ENCODE measurements around the gene LNX1.

DNA sequence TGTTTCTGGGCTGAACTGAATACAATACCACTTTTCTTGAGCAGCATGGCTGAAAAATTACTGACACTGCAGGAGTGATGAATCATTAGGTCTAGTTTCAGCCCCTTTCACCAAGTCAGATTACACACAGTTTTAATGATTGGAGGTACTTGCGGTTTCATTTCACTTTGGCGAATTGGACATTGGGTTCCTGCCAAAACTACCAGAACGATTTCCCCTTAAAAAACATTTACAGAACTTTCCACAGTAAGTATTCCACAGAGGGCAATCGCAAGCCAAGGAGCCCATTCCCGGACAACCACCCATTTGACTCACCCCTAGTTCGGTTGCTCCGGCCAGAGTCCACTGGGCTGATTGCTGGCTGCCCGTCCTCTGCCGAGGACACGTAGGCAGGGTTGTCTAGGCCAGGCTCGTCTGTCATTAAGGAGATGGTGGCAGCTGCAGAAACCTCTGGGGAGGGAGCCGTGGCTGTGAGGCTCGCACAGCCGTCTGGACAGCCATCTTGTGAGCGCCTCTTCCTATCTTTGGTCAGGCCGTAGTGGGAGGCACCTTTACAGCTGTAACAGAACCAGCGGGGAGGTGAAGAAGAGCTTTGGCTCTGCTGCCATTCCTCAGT lies 83.5 kb downstream of the LNX1 start:
- TF ChIP-seq, protein P1, sequence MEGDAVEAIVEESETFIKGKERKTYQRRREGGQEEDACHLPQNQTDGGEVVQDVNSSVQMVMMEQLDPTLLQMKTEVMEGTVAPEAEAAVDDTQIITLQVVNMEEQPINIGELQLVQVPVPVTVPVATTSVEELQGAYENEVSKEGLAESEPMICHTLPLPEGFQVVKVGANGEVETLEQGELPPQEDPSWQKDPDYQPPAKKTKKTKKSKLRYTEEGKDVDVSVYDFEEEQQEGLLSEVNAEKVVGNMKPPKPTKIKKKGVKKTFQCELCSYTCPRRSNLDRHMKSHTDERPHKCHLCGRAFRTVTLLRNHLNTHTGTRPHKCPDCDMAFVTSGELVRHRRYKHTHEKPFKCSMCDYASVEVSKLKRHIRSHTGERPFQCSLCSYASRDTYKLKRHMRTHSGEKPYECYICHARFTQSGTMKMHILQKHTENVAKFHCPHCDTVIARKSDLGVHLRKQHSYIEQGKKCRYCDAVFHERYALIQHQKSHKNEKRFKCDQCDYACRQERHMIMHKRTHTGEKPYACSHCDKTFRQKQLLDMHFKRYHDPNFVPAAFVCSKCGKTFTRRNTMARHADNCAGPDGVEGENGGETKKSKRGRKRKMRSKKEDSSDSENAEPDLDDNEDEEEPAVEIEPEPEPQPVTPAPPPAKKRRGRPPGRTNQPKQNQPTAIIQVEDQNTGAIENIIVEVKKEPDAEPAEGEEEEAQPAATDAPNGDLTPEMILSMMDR (conservative IDR thresholded peaks at IDR 0.05; ENCODE audit: low read length), result no peak
- no peak for TF ChIP-seq EZH2phosphoT487 (IDR thresholded peaks at IDR 0.05; ENCODE audit: borderline replicate concordance, low read depth, low read length)

Measured in OCI-LY7 (cell line).